Stimulated activated CD4-positive, alpha-beta T cell treated with anti-CD3 and anti-CD28 coated beads, Interleukin-2, amount 100 ng/mL, for 4 hours (primary cell): ENCODE results near the gene DCAF6.
A peak's percentile ranks its signal among the peaks of the same experiment; 100 is the strongest.

Source experiments
- DNase-seq: peaks from one replicate; pipeline ENCODE4 v3.0.0-alpha.2; 2020; ENCODE audit warnings: low read depth

Gene DCAF6

DNA sequence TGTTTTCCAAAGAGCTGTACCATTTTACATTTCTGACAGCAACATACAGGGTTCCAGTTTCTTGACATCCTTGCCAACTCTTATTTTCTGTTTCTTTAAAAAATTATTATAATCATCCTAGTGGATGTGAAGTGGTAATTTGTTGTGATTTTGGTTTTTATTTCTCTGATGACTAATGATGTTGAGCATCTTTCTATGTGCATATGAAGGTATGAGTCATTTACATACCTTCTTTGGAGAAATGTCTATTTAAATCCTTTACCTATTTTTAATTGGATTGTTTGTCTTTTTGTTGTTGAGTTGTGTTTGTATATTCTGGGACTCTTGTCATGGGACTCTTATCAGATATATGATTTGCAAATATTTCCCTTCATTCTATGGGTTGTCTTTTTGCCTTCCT, 21.2 kb downstream of the DCAF6 start:
- no peak for DNase-seq

DNA sequence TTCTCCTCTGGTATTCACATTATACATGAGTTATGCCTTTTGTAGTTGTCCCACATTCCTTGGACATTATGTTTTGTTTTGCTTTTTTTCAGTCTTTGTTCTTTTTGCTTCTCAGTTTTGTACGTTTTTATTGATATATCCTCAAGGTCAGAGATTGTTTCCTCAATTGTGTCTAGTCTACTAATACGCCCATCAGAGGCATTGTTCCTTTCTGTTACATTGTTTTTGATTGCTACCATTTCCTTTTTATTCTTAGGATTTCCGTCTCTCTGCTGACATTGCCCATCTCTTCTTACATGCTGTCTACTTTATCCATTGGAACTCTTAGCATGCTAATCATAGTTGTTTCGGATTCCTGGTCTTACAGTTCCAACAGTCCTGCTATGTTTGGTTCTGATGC, 28.2 kb downstream of the DCAF6 start:
- DNase-seq, result no peak

DNA sequence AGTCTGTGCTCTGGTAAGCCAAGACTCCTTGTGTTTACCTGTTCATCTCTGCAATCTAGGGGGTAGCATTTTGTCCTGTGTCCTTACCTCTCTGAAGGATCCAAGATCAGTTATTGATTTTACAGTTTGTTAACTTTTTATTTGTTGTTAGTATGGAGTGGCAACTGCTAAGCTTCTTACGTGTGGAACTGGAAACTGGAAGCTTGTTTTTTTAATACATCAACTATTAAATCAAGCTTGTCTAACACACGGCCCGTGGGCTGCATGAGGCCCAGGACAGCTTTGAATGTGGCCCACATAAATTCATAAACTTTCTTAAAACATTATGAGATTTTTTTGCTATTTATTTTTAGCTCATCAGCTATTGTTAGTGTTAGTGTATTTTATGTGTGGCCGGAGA, 29.6 kb downstream of the DCAF6 start:
- DNase-seq, result no peak

DNA sequence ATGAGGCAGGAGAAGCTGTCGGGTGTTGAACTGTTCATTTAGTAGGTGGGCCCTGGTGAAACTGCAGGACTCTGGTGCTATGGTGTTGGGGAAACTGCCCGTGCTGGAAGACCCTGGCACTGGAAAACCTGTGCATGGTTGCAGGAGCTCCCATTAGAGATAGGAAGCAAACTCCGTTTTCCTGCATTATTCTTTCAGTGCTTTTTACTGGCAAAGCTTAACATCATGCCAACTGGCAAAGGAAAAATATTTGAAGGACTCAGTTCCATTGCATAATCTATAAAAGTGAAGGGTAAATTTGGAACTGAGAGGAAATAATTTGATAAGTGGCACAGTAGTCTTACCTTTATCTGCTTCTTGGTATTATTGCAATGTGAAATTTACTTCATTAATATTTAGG, 32.1 kb downstream of the DCAF6 start:
- no peak for DNase-seq

DNA sequence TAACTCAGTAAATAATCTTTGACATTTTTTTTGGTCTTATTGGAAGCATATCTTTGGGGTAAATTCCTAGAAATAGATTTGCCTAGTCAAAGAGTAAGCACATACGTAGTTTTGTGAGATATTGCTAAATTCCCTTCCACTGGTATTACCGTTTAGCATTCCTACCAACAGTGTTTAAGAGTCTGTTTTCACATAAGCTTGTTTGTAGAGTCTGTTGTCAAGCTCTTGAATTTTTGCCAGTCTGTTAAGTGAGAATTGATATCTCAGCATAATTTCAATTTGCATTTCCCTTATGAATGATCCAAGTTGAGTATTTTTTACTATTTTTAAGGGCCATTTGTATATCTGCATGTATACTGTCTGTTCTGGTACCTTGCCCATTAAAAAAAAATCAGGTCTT, 37.3 kb downstream of the DCAF6 start:
- DNase-seq, result no peak

DNA sequence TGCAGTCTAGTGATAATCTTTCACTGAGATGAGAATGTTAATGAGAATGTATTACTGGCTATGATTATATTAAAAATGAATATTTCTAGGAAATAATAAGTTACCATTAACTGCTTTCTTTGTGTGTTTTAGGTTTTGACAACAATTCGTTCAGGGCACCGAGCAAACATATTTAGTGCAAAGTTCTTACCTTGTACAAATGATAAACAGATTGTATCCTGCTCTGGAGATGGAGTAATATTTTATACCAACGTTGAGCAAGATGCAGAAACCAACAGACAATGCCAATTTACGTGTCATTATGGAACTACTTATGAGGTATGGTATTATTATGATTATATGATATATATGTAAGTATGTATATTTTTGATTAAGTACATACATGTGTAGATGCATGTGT, 38.2 kb downstream of the DCAF6 start:
- DNase-seq, result no peak

DNA sequence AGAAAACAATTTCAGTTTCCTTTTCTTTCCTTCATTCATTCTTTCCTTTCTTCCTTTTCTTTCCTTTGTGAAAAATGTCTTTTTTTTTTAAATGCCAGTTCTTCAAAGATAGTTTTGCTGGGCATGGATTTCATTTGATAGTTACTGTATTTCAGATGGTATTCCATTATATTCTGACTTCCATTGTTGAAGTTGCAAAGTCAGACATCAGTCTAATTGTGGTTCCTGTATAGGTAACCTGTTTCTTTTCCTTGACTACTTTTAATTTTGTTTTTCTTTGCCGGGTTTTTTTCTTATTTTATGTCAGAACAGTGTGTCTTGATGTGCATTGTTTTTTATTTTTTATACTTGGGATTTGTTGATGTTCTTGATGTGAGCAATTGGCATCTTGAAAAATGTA, 40.8 kb downstream of the DCAF6 start:
- DNase-seq, result no peak

DNA sequence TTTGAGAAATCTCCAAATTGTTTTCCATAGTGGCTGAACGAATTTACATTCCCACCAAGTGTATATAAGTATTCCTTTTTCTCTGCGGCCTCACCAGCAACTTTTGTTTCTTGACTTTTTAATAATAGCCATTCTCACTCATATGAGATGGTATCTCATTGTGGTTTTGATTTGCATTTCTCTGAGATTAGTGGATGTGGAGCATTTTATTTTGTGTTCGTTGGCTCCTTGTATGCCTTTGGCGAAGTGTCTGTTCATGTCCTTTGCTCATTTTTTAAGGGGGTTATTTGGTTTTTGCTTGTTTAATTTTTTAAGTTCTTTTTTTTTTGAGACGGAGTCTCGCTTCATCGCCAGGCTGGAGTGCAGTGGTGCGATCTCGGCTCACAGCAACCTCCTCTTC, 45.5 kb downstream of the DCAF6 start:
- DNase-seq, result no peak

DNA sequence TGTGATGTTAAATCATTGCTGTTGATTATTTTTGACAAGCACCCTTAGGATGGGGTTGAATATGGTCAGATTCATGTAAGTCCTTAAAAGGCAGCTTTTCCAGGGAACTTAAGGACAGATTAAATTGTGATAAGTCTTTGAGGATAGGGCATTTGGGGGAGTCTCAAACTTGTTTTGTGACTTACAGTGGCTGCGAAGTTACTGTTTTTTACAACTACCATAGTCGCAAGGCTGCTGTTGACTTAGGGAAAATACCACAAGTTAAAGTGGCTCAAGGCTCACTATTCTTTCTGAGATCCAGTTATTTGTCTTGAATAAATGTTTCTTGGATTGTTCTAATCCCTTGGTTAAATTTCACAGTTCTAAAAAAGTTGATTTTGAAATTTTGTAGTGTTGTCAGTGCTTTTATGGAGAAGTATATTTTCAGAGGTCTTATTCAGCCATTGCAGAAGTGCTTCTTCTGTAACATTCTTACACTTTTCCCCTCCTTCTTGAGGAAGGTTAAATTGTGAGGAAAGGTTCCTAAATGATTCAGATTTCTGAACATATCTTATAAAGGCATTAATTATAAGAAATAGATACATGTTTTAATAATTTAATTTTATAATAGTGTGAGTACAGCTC, 47.4 kb downstream of the DCAF6 start:
- DNase-seq, result no peak

DNA sequence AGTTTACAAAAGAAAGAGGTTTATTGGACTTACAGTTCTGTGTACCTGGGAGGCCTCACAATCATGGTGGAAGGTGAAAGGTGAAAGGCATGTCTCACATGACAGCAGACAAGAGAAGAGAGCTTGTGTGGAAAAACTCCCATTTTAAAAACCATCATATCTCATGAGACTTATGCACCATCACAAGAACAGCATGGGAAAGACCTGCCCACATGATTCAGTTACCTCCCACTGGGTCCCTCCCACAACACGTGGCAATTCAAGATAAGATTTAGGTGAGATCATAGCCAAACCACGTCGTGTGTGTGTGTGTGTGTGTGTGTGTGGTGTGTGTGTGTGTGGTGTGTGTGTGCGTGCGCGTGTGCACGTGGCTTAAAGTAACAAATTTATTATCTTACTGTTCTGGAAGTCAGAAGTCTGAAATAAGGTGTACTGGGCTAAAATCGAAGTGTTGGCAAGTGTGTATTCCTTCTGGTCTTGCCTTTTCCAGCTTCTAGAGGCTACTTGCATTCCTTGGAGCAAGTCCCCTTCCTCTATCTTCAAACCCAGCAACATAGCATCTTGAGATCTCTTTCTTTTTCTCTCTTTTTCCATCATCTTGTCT, 48.5 kb downstream of the DCAF6 start:
- peak; percentile 0 for DNase-seq

DNA sequence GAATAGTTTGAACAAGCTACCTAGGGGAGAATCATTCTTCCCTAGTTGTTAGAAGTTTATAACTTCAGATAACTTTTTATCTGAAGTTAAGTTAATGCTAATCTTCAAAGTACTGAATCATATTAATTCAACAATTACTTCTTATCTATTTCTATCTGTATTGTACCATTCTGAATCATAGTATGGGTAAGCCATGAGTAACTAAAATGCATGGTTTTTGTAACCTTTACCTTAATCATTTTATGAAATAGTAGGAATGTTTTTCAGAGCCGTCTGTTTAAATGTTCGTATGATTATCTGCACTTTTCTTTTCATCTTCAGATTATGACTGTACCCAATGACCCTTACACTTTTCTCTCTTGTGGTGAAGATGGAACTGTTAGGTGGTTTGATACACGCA, 50.7 kb downstream of the DCAF6 start:
- no peak for DNase-seq

DNA sequence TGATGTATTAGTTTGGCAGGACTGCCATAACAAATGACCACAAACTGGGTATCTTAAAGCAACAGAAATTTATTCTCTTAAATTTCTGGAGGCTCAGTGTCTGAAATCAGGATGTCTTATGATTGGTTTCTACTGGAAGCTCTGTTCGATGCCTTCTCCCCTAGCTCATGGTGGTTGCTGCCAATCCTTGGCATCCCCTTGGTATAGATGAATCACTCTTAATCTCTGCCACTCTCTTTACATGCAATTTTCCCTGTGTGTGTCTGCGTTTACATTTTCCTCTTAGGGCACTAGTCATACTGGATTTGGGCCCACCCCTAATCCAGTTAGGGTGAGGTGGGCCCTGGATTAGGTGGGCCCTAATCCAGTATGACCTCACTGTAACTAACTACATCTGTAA, 55.1 kb downstream of the DCAF6 start:
- DNase-seq, result no peak

DNA sequence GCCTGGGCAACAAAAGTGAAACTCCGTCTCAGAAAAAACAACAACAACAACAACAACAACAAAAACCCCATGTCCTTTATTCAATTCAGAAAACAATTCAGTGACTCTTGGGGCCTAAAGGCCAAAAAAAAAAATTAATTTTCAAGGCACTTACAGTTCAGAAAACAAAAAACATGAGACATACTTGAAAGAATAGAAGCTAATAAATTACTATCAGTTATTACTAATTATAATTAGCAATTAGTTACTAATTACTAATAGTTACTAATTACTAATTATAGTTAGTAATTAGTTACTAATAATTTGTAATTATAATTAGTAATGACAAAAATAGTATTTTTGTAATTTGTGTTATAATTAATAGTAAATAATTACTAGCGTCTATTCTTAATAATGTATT, 57.2 kb downstream of the DCAF6 start:
- no peak for DNase-seq

DNA sequence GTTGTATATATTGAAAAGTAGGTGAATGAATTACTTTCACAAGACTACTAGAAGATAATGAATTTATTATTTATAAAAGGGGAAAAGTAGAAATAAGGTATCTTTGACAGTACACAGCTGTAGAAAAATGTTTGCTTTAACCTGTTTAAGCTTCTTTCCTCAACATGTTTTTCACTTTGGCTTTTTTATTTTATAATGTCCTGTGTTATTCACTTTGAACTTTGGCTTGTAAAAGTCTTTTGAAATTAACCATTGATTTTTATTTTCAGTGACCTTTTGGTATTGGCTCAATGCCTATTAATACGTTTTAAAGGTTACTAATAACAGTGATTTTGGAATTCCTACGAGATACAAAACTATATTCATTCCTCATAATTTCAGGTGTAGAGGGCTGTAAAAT, 58.1 kb downstream of the DCAF6 start:
- no peak for DNase-seq

DNA sequence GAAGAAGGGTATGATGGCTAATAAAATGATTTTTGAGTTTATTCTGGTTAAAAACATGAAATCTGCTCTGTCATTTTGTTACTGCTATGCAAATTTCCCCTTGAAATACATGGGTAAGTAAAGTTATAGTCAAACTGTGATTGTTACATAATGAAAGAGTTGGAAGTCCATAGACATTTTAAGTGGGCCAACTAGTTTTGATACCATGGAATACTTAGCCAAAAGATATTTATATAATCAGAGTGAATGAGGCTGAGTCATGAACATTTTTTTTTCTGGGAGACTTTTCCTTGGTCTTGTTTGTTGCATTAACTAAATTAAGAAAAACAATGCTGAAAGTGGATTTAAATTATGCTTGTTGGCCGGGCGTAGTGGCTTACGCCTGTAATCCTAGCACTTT, 58.6 kb downstream of the DCAF6 start:
- no peak for DNase-seq

DNA sequence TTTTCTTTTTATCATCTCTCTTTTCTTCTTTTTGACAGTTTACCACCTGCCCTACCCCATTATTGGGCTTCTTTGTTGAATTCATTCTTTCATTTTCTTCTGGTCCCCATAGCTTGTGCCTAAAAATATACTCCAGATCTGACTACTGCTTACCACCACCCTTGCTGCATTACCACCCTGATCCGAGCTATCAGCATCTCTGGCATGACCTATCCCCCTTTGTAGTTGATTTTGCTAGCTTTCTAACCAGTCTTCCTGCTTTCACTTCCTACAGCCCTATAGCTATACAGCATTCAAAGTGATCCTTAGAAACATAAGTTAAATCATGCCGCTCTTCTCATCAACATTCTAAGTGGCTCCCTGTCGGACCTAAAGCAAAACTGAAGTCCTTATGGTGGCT, 59.8 kb downstream of the DCAF6 start:
- no peak for DNase-seq

DNA sequence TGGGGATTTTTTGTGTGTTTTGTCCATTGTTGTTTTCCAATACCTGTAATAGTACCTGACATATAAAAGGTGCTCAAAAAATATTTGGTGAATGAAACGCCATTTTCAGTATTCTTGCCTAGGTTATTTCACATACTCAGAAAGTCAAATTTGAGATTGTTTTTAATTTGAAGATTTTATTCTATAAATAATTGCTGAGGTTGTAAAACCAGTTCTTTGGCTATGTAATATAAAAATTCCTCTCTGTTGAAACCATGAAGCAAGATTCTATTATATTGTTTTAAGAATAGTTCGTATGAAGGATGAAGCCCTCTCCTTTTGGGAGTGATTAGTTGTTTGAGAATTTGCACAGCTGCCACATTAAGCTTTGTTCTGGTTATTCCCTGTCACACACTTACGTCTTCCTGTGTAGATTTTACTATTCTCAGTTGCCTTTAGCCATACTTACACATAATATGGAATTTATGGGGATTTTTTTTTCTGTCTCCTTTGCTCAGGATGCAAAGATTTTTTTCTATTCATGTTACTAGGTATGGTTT, 60.6 kb downstream of the DCAF6 start:
- no peak for DNase-seq

DNA sequence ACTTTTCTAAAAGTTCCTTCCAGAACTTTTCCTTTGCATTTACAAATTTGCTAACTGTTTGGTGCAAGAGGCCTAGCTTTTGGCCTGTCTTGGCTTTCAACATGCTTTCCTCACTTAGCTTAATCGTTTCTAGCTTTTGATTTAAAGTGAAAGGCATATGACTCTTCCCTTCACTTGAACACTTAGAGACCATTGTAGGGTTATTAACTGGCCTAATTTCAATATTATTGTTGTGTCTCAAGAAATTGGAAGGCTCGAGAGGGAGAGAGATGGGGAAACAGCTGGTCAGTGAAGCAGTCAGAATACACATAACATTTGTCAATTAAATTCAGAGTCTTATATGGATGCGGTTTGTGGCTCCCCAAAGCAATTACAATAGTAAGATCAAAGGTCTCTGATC, 63.4 kb downstream of the DCAF6 start:
- DNase-seq, result no peak

DNA sequence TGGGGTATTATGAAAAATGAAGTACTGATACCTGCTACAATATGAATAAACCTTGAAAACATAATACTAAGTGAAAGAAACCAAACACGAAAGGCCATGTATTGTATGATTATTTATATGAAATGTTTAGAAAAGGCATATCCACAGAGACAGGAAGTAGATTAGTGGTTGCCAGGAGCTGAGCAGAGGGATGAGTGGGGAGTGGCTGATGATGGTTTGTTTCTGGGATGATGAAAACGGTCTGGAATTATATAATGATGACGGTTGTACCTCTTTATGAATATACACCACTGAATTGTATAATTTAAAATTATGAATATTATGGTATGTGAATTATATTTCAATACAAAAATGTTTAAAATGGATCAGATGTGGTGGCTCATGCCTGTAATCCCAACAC, 64.2 kb downstream of the DCAF6 start:
- DNase-seq, result no peak

DNA sequence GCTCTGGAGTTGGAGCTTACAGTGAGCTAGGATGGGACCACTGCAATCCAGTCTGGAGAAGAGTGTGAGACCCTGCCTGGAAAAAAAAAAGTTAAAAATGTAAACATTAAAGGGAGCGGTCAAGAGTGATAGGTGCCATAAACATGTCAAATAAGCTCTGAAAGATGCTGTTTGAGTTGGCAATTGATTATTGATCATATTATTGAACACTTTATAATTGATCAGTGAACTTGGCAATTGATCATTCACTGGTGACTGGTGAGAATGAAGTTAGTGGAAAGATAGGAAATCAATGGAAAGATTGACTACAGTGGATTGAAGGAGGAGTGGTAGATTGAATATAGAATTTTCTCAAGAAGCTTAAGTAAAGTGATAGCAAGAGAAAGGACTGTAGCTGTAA, 64.7 kb downstream of the DCAF6 start:
- no peak for DNase-seq

DNA sequence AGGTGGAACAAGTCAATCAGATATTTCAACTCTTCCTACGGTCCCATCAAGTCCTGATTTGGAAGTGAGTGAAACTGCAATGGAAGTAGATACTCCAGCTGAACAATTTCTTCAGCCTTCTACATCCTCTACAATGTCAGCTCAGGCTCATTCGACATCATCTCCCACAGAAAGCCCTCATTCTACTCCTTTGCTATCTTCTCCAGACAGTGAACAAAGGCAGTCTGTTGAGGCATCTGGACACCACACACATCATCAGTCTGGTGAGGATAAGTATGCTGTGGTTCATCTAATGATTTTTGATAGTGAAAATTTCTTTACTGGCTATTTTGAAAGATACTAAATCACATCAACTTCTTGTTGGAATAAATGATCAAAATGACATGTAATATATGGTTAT, 68.0 kb downstream of the DCAF6 start:
- DNase-seq, result no peak

DNA sequence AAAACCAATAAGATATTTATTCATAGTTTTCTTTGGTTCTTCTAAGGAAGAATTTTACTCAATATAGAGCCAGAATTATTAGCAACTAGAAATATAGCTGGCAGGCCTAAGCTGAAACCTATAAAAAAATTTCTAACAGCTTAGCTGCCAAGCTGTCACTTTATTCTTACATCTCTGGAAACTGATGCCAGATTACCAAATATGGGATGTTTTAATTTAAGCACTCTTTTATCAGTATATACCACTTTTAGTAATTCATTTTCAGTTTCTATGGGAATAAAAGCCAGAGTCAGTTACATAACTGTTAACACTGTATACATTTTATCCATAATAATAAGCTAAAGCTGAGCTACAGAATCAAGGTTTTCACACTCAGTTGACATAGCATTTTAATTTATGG, 69.0 kb downstream of the DCAF6 start:
- no peak for DNase-seq

DNA sequence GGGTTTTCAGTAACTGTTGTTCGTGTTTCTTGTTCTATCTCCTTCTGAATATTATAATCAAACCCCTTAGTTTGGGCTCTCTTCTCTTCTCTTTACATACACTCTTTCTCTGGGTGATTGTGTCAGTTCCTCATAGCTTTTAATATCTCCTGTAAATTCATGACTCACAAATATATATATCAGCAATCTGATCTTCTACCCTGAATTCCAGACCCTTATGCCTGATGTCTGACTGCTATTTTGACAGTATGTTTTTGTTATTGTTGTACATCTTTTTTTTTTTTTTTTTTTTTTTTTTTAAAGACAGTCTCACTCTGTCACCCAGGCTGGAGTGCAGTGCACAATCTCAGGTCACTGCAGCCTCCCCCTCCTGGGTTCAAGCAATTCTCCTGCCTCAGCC, 71.2 kb downstream of the DCAF6 start:
- no peak for DNase-seq

DNA sequence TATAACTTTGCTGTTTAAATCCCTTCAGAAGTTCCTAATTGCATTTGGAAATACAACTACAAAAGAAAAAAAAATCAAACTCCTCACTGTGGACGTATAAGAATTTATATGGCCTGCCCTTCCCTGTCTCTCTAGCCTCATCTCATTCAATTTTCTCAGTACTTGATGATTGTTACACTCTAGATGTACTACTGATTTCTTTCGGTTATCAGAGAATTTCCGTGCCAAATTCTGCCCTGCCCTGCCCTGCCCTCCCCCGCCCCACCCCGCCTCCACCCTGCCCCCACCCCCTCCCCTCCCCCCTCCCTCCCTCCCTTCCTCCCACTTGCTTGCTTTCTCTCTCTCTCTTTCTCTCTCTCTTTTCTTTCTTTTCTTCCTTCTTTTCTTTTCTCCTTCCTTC, 72.1 kb downstream of the DCAF6 start:
- no peak for DNase-seq
